HepG2 (cell line): Measurements from ENCODE around the gene SNX3. TPM values are rescaled to one million over a fixed set of nuclear protein-coding genes. Genes with fewer than 3 reads are reported as not detected.

Source experiments
- ATAC-seq: fragments of 200-7000 bp; cut with Tn5 transposase; 3 replicates; pipeline ENCODE4 v1.9.1; 2020; ENCODE audit warnings: mild to moderate bottlenecking, moderate library complexity
- BruUV-seq: library from RNA; stranded (reverse); fragments of 400-500 nt; replicated peaks from 2 replicates; lab custom pipeline; 2021; lab: Mats Ljungman, UMichigan
- CTCF ChIA-PET: fragments of 300-600 bp; formaldehyde crosslinking; extraction: SDS; loops from one replicate; lab custom pipeline; 2021; ENCODE audit warnings: low total read pairs, inconsistent platforms, low intra/inter-chr PET ratio; lab: Yijun Ruan, JAX
- POLR2A ChIA-PET: fragments of 350-600 bp; sonication (Branson Sonifier 250); formaldehyde crosslinking; loops from one replicate; lab custom pipeline; 2020; ENCODE audit warnings: antibody characterized with exemption, inconsistent platforms; lab: Yijun Ruan, JAX
- DNase-seq: peaks from one replicate; pipeline ENCODE4 v3.0.0-alpha.2; 2015; ENCODE audit warnings: low spot score
- FAIRE-seq: peaks from 3 replicates; lab custom pipeline; 2011; peaks lifted over from hg19 to GRCh38; lab: Jason Lieb, UNC
- H2AFZ ChIP-seq: one replicate; pipeline ENCODE4 v1.6.1; 2011; ENCODE audit warnings: low read length, inconsistent platforms
- H3K27ac ChIP-seq: fragments of 300-600 bp; 3 replicates; pipeline ENCODE4 v1.8.0; 2011; ENCODE audit warnings: mixed run types, mild to moderate bottlenecking, mixed read lengths, low read length, inconsistent platforms; ENCODE audit not compliant: insufficient read depth; ENCODE audit errors: extremely low read length
- H3K27me3 ChIP-seq, 2 experiments: fragments of 200-600 bp in 1 of 2; 2 replicates in 1 of 2; 3 replicates in 1 of 2; pipeline versions ENCODE4 v1.6.0 to v1.8.0; 2011; ENCODE audit warnings: low read length in 2 of 2, mild to moderate bottlenecking in 2 of 2, moderate library complexity in 2 of 2, inconsistent platforms in 1 of 2; ENCODE audit not compliant: insufficient read depth in 2 of 2, control insufficient read depth in 1 of 2
- H3K36me3 ChIP-seq, 2 experiments: fragments of 200-600 bp in 1 of 2; replicated peaks in 1 of 2; 2 replicates in 1 of 2; 3 replicates in 1 of 2; pipeline versions ENCODE4 v1.5.1 to v1.8.0; 2011; ENCODE audit warnings: low read length in 2 of 2, inconsistent platforms in 1 of 2; ENCODE audit not compliant: insufficient read depth in 2 of 2, control insufficient read depth in 1 of 2
- H3K4me1 ChIP-seq: 2 replicates; pipeline ENCODE4 v1.5.1; 2012; ENCODE audit warnings: low read length, inconsistent platforms; ENCODE audit not compliant: insufficient read depth
- H3K4me2 ChIP-seq: 2 replicates; pipeline ENCODE4 v1.6.0; 2011; ENCODE audit warnings: low read depth, low read length, inconsistent platforms
- H3K4me3 ChIP-seq, 3 experiments: fragments of 200-600 bp in 1 of 3; sonication (generic), shearing (Covaris generic) in 1 of 3; replicated peaks in 1 of 3; 2 replicates each; pipeline ENCODE4 v1.5.1; 2011 to 2016; ENCODE audit warnings: low read length in 3 of 3, inconsistent platforms in 2 of 3, low read depth in 2 of 3, mild to moderate bottlenecking in 2 of 3, control low read depth in 1 of 3, mixed read lengths in 1 of 3; ENCODE audit not compliant: insufficient read depth in 1 of 3
- H3K79me2 ChIP-seq: one replicate; pipeline ENCODE4 v1.6.1; 2011; ENCODE audit warnings: low read length, inconsistent platforms; ENCODE audit not compliant: insufficient read depth
- H3K9ac ChIP-seq: 2 replicates; pipeline ENCODE4 v1.6.0; 2011; ENCODE audit warnings: mild to moderate bottlenecking, low read depth, low read length, inconsistent platforms; ENCODE audit not compliant: insufficient read depth
- H3K9me3 ChIP-seq: 2 replicates; pipeline ENCODE4 v1.5.1; 2012; ENCODE audit warnings: mild to moderate bottlenecking, low read length
- H4K20me1 ChIP-seq: 2 replicates; pipeline ENCODE4 v1.6.0; 2011; ENCODE audit warnings: inconsistent platforms, mild to moderate bottlenecking, low read length, moderate library complexity; ENCODE audit not compliant: insufficient read depth
- CC2D1A ChIP-seq: sonication (generic); formaldehyde crosslinking; IDR thresholded peaks from 2 replicates; pipeline ENCODE4 v1.8.1; 2023; ENCODE audit warnings: mild to moderate bottlenecking, missing genetic modification reagents
- ELF3 ChIP-seq: IDR thresholded peaks from 2 replicates; pipeline ENCODE4 v1.6.1; 2016; ENCODE audit warnings: missing genetic modification reagents, missing compliant biosample characterization
- FOXO4 ChIP-seq: sonication (generic); formaldehyde crosslinking; conservative IDR thresholded peaks from 2 replicates; pipeline ENCODE4 v1.8.1; 2023; ENCODE audit warnings: missing genetic modification reagents
- GFI1 ChIP-seq: sonication (generic); formaldehyde crosslinking; IDR thresholded peaks from 2 replicates; pipeline ENCODE4 v1.5.0; 2020; ENCODE audit warnings: missing genetic modification reagents, mild to moderate bottlenecking, borderline replicate concordance
- GMEB2 ChIP-seq: IDR thresholded peaks from 2 replicates; pipeline ENCODE4 v1.6.1; 2016; ENCODE audit warnings: missing biosample characterization, missing genetic modification reagents, low read depth
- HIVEP1 ChIP-seq: sonication (generic); formaldehyde crosslinking; IDR thresholded peaks from 2 replicates; pipeline ENCODE4 v1.4.0; 2020; ENCODE audit warnings: mild to moderate bottlenecking, missing genetic modification reagents
- KLF13 ChIP-seq: sonication (generic); formaldehyde crosslinking; IDR thresholded peaks from 2 replicates; pipeline ENCODE4 v1.4.0; 2020; ENCODE audit warnings: mild to moderate bottlenecking, missing genetic modification reagents
- MXD1 ChIP-seq: sonication (generic); formaldehyde crosslinking; IDR thresholded peaks from 2 replicates; pipeline ENCODE4 v1.4.0; 2020; ENCODE audit warnings: mild to moderate bottlenecking, missing genetic modification reagents
- TAF15 ChIP-seq: fragments of 200-400 bp; formaldehyde crosslinking; IDR thresholded peaks from one replicate; pipeline ENCODE4 v1.6.1; 2018; ENCODE audit warnings: mild to moderate bottlenecking, low read depth, low read length; ENCODE audit not compliant: poor library complexity, severe bottlenecking
- ZBTB38 ChIP-seq: sonication (generic); formaldehyde crosslinking; IDR thresholded peaks from 2 replicates; pipeline ENCODE4 v1.5.1; 2020; ENCODE audit warnings: mild to moderate bottlenecking, missing genetic modification reagents
- ZNF501 ChIP-seq: sonication (generic); formaldehyde crosslinking; IDR thresholded peaks from 2 replicates; pipeline ENCODE4 v1.5.1; 2020; ENCODE audit warnings: mild to moderate bottlenecking, moderate library complexity, missing genetic modification reagents
- ZNF530 ChIP-seq: sonication (generic); formaldehyde crosslinking; IDR thresholded peaks from 2 replicates; pipeline ENCODE4 v1.5.0; 2020; ENCODE audit warnings: low read depth, mild to moderate bottlenecking, missing genetic modification reagents
- ZNF562 ChIP-seq: sonication (generic); formaldehyde crosslinking; IDR thresholded peaks from 2 replicates; pipeline ENCODE4 v1.8.0; 2022; ENCODE audit warnings: missing genetic modification reagents, borderline replicate concordance
- ZNF609 ChIP-seq: sonication (generic); formaldehyde crosslinking; IDR thresholded peaks from 2 replicates; pipeline ENCODE4 v1.4.0; 2020; ENCODE audit warnings: mild to moderate bottlenecking, missing genetic modification reagents, borderline replicate concordance
- WGBS: methylation state at CpG from one replicate; pipeline ENCODE4 v1.1.6; 2017; ENCODE audit warnings: low lambda C conversion rate; 5-methylcytosine and 5-hydroxymethylcytosine counted together
- in situ Hi-C: cut with HindIII; loops from 2 replicates; pipeline ENCODE4 v1.10.0; 2017; ENCODE audit warnings: low pct_unique_long_range_greater_than_20kb; ENCODE audit not compliant: extremely low pct_ligation_motif_present
- intact Hi-C: fragments of 100-400 bp; cut with micrococcal nuclease; formaldehyde crosslinking; loops from one replicate; pipeline ENCODE4 v1.10.0; 2022; ENCODE audit not compliant: unreplicated experiment
- polyA plus RNA-seq, 8 experiments: library from polyadenylated mRNA; depleted of rRNA in 3 of 8; stranded (reverse) in 7 of 8; unstranded in 1 of 8; fragments of >200 nt; fragmentation: Illumina TruSeq in 4 of 8; extraction: Trizol in 4 of 8; gene quantifications; 2 replicates each; pipeline versions ENCODE4 v1.2.1 to v1.2.3, GENCODE V29; 2011 to 2016; ENCODE audit warnings: low read depth in 4 of 8, missing spikeins in 1 of 8, mixed read lengths in 1 of 8; ENCODE audit not compliant: insufficient read depth in 1 of 8
- total RNA-seq, 5 experiments: library from RNA; depleted of rRNA; stranded (reverse); fragments of >200 nt; fragmentation: Illumina TruSeq; extraction: Trizol; gene quantifications; 2 replicates each; pipeline ENCODE4 v1.2.3, GENCODE V29; 2016; ENCODE audit warnings: low read depth in 1 of 5

The SNX3 gene
- total and polyA plus RNA-seq, 2 of the 13 experiments (the other 11 are each of a cell fraction or from before 2014, with no cell fraction given): 84.9 to 226 TPM

GRCh38 chr6:108175592-108176279 lies 85.1 kb downstream of the SNX3 start (continued):
- TF ChIP-seq MXD1 (CRISPR knock-in tag) (no peak), GFI1 (CRISPR knock-in tag) (no peak), ZNF530 (CRISPR knock-in tag) (no peak), ZNF562 (no peak), KLF13 (CRISPR knock-in tag) (no peak), ZBTB38 (CRISPR knock-in tag) (0 out of 2 replicates have a peak, but pooled peaks have one; percentile 42), CC2D1A (no peak), GMEB2 (CRISPR knock-in tag) (no peak), HIVEP1 (CRISPR knock-in tag) (no peak), TAF15 (no peak), ELF3 (CRISPR knock-in tag) (no peak)

- DNase-seq: no peak
- ChIA-PET CTCF (interaction anchor here (1.0 kb wide), 1 partner anchor 317 kb away, joined by 3 read pairs; no protein-coding TSS in a partner anchor), POLR2A (interaction anchor here (0.9 kb wide), 1 partner anchor 86 kb away, joined by 4 read pairs; the partner anchor contains the start of gene SNX3)
- TF ChIP-seq FOXO4 (CRISPR knock-in tag) (0 out of 2 replicates have a peak, but pooled peaks have one; percentile 71), ZNF609 (CRISPR knock-in tag) (0 out of 2 replicates have a peak, but pooled peaks have one; percentile 9), ZNF501 (0 out of 2 replicates have a peak, but pooled peaks have one; percentile 21)
These were observed 85.7 kb downstream of the SNX3 start for GRCh38 chr6:108175176-108175591.

More at GRCh38 chr6:108175176-108175591, 85.7 kb downstream of the SNX3 start:
- 76% methylated on average over 16 of the region's 22 CpGs for WGBS
- Histone ChIP-seq H3K4me2 (peak overlapping the region; percentile 98), H3K4me3 (peak overlapping the region; percentile 46 to 79 (median 57); a peak in 5 of 6 replicates), H3K9me3 (no peaks in the 10 kb centered on the region), H2AFZ (no peak overlapping the region), H3K79me2 (no peaks in the 10 kb centered on the region), H3K27me3 (peaks cover 3 to 64% of the 10 kb centered on the region in 2 experiments; a peak in 3 of 5 replicates), H4K20me1 (no peaks in the 10 kb centered on the region), H3K27ac (no peak overlapping the region), H3K4me1 (peaks cover 13% of the 10 kb centered on the region), H3K9ac (peak overlapping the region; percentile 17; the same call in 1 of the 2 replicates), H3K36me3 (no peaks in the 10 kb centered on the region)
- in situ Hi-C loops (no loop called here), intact Hi-C loops (loop anchor here (1.0 kb wide), 1 partner anchor 317 kb away; no protein-coding TSS in a partner anchor)
- FAIRE-seq (no peak), ATAC-seq (no peak)
- BruUV-seq: no TSS peak
